GM19043 (cell line): ENCODE data around the gene TCN2.

Experiments
- ATAC-seq: cut with Tn5 transposase; IDR thresholded peaks from one replicate; pipeline ENCODE4 v1.9.1; 2021; ENCODE audit warnings: low read depth; ENCODE audit not compliant: unreplicated experiment

Gene TCN2

DNA sequence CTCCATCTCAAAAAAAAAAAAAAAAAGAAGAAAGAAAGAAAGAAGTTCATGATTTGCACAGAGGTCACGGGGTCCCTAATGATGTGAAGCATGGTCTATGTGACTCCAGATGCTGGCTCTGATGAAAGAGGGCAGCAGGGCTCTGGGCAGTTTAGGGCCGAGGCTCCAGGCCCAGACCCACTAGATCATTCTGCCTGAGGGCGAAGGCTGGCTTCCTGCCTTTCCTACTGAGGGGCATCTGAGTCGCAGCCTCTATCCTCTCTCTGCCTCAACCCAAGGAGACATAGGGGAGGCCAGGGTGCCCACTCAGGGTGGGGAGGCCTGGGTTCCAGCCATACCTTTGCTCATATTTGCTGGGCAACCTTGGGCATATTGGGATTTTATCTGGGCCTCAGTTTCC, 33.4 kb downstream of the TCN2 start:
- ATAC-seq: no peak

GRCh38 chr22:30640839-30641430, 34.0 kb downstream of the TCN2 start:
- no peak for ATAC-seq

DNA sequence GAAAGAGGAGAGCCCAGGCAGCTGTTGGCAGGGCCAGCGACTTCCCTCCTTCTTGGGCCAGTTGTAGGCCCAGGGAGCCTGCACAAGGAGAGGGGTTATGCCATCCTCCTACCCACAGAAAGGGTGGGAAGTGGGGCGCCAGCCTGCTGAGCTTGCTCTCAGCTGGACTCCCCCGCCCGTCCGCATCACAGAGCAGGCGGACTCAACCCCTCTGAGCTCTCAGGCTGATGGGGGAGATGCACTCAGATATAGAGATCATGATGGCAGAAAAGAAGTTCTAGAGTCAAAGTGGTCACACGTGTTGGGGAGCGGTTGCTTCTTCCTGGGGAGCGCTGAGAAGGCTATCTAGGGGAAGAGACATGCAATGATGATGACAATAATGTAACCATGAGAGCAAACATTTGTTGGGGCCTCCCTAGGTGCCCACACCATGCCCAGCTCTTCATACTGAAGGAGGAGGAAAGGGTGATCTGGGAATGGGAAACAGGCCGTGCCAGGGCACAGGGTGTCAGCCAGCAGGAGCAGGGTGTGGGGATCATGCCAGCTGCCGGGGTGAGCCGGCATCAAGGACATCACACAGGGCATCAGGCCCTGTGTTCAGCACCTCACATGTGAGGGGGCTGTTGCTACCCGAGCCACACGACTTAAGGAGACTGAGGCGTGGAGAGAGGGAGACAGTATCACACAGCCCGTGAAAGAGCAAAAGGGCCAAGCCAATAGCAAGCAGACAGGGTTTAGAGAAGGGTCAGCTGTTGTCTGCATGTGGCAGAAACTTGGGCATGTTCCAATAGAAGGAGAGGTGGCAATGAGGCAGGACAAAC, 36.3 kb downstream of the TCN2 start:
- ATAC-seq: no peak

GRCh38 chr22:30646518-30647160, 39.7 kb downstream of the TCN2 start:
- no peak for ATAC-seq

- no peak for ATAC-seq
Observed at GRCh38 chr22:30647536-30647935, 40.6 kb downstream of the TCN2 start.

- no peak for ATAC-seq
Observed at GRCh38 chr22:30648825-30649224, 41.9 kb downstream of the TCN2 start.

DNA sequence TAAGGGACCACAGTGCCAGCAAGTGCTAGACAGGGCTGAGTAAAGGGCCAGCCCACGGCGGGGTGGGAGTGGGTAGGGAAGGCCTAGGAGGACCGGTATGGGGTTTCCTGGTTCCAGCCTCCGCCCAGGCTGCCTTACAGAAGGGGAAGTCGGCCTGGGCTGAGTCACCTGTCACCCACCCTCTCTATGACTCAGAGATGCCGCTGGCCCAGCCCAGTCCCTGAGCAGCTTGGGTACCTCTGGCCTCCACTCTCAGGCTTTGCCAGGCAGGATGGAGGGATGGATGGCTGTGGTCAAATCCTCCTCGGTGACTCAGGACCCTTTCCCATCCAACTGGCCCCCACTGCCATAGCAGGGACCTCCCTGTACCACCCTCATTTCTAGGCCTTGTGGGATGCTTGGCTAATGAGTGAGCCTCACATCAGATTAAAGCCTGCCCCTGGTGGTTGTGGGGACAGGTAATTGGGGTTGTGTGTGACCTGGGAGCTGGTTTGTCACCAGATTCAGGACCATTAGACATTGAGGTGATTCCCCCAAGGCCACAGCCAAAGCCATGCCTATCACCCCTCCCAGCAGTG, 42.5 kb downstream of the TCN2 start:
- no peak for ATAC-seq

GRCh38 chr22:30650508-30651116, 43.6 kb downstream of the TCN2 start:
- ATAC-seq: no peak

- no peak for ATAC-seq
Observed at GRCh38 chr22:30652852-30653251, 45.9 kb downstream of the TCN2 start.

DNA sequence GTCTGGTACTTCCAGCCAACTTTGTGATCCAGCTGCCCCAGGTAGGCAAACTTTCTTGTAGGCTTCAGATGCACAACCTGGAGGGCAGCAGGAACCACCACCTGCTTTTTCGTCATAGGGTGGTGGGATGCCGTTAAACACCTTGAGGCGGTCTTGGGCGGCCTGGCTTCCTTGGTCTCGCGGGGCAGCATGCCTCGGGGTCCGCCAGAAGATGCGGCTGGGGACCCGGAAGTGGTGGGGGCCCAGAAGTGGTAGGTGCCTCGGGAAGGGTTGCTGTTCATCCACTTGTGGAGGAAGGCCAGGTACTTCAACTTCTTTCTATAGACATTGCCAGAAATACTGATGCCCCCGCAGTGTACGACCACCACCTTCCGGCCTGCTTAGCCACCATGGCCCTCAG, 47.4 kb downstream of the TCN2 start:
- no peak for ATAC-seq

DNA sequence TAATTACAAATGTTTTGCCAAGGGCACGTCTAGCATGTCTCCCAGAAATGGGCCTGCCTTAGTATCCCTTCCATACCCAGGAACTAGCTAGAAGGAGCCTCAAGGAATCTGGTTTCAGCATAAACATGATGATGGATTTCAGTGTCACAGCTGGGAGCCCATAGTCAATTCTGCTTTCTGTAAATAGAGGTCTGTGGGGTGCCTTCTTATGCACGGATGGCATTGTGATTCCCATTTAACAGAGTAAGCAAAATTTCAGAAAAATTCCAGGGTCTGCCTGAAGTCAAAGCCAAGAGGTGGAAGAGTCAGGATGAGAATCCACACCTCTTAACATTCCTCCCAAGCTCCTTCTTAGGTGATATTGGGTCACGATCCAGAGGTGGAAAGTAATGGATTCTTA, 48.6 kb downstream of the TCN2 start:
- no peak for ATAC-seq

GRCh38 chr22:30662040-30662439, 55.1 kb downstream of the TCN2 start:
- ATAC-seq: no peak

DNA sequence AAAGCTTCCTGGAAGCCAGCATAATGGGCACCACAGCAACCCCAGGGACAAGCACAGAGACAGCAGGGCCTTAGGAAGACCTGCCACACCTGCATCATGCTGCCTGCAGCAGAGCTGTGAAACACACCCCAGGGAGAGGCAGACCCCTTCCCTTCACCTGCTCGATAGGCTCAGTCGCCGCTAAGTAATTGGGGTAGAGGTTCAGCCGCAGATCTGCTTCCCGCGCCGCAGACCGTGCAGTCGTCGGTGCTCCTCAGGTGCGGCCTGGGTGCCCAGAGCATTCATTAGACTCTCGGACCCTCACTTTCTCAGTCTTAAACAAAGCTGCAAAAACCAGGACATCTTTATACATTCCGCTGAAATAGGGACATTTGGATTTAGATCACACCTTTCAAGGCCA, 57.8 kb downstream of the TCN2 start:
- ATAC-seq: no peak

DNA sequence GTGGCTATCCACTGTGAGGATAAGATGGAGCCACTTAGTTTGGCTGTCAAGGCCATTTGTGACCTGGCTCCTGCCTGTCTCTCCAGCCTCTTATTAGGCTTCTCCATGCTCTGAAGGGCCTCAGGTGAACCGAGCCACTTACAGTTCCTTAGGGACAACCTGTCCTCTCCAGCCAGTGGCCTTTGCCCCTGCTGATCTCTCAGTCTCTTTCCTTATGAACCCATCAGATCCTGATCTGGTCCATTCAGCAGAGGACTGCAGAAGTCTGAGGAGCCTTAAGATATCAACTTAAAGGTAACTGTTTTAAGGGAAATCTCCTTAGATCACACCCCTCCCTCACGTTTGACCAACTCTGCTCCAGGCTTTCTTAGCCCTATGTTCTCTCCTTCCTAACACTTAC, 58.3 kb downstream of the TCN2 start:
- ATAC-seq: no peak

DNA sequence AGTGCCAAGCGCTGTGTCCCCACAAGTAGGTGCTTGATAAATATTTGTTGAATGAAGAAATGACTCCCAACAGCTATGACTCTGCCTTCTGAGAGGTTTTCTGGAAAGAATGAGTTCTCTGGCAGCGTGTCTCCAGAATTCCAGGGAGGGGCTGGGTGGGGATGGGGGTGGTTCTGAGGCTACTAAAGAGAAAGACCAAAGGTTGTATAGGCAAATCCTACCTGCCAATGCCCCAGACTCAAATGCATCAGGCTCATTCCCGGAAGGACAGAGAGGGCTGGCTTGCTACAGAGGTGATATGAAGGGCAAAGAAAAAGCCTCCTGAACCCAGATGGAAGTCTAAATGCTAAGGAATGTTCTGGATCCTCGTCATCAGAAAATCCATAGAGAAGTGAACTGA, 58.8 kb downstream of the TCN2 start:
- ATAC-seq: no peak

DNA sequence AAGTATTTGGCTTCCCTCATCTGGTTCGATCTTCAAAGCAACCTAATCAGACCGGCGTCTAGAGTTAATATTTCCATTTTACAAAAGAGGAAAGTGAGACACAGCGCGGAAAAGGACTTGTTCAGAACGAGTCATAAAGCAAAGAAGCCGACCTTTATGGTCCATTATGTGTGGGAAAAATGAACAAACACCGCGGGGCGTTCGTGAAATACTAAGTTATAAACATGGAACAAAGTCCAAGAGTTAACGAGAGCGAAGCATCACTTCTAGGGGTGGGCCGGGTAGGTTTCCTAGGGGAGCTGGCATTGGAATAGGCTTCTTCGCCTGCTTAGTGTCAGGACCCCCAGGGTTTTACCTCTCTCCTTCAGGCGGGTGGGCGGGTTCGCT, 60.1 kb downstream of the TCN2 start:
- ATAC-seq: no peak

GRCh38 chr22:30667494-30668385, 60.8 kb downstream of the TCN2 start, which contains the start of gene DUSP18:
Gene DUSP18 (minus strand): TSS chr22:30667875. CDS start chr22:30664003, 3,872 bp downstream.
- peak; percentile 89 for ATAC-seq

DNA sequence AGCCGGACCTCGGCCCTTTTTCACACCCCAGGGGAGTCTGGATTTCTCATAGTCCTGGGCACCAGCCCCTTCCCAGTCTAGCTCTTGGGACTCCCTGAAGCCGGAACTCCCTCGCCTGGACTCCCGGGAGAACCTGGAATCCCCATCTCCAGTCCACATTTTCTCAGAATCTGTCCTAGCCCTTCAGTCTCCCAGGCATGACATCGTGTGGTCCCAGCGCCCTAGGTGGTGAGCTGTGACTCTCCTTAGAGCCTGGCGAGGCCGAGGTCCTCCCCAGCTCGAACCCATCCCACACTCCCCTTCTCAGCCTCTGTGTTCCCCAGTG, 61.4 kb downstream of the TCN2 start:
- no peak for ATAC-seq

GRCh38 chr22:30671071-30671470, 64.1 kb downstream of the TCN2 start:
- no peak for ATAC-seq

GRCh38 chr22:30673136-30673535, 66.2 kb downstream of the TCN2 start:
- ATAC-seq: no peak
